Thoracic aorta (tissue), 2 donors: Measurements from ENCODE around the gene KRT80. TPM values are rescaled to one million over a fixed set of nuclear protein-coding genes. Genes with fewer than 3 reads are reported as not detected.

Experiments used
- ATAC-seq: fragments of 150-250 bp; one replicate; pipeline ENCODE4 v1.8.0; 2017; ENCODE audit warnings: low read depth; ENCODE audit not compliant: insufficient number of reproducible peaks, low FRiP score
- DNase-seq: peaks from one replicate; pipeline ENCODE4 v3.0.0-alpha.2; 2020; ENCODE audit warnings: low spot score
- H3K27ac ChIP-seq, 2 donors: fragments of 200-600 bp; sonication (generic); 1 replicate in 1 of 2; 2 replicates in 1 of 2; pipeline ENCODE4 v1.5.1; 2016; ENCODE audit warnings: mild to moderate bottlenecking in 2 of 2, moderate library complexity in 2 of 2
- H3K27me3 ChIP-seq: fragments of 200-600 bp; sonication (generic); replicated peaks from 2 replicates; pipeline ENCODE4 v1.6.0; 2016; ENCODE audit warnings: mild to moderate bottlenecking; ENCODE audit not compliant: insufficient read depth
- H3K36me3 ChIP-seq: fragments of 200-600 bp; sonication (generic); one replicate; pipeline ENCODE4 v1.5.1; 2016
- H3K4me1 ChIP-seq, 2 donors: fragments of 200-600 bp; sonication (generic); 1 replicate in 1 of 2; 2 replicates in 1 of 2; pipeline versions ENCODE4 v1.5.1 to v1.6.0; 2016; ENCODE audit warnings: low read depth in 2 of 2, mild to moderate bottlenecking in 1 of 2; ENCODE audit not compliant: control insufficient read depth in 1 of 2
- H3K4me3 ChIP-seq: fragments of 200-600 bp; sonication (generic); 2 replicates; pipeline ENCODE4 v1.5.1; 2016; ENCODE audit warnings: mild to moderate bottlenecking
- H3K9me3 ChIP-seq: fragments of 200-600 bp; sonication (generic); 2 replicates; pipeline ENCODE4 v1.5.1; 2016
- total RNA-seq, 2 donors: library from RNA; depleted of rRNA; stranded (reverse); fragments of >200 nt; gene quantifications; one replicate each; pipeline versions ENCODE4 v1.1.0 to v1.2.3, GENCODE V29; 2016
- TF ChIP-seq, protein P1 (sequence below): fragments of 200-600 bp; sonication (generic); IDR thresholded peaks from one replicate; pipeline ENCODE4 v1.5.1; 2019; ENCODE audit warnings: antibody characterized with exemption

KRT80 gene
- total RNA-seq, 2 donors from 2014 or later, result 0.21 to 0.41 TPM

DNA sequence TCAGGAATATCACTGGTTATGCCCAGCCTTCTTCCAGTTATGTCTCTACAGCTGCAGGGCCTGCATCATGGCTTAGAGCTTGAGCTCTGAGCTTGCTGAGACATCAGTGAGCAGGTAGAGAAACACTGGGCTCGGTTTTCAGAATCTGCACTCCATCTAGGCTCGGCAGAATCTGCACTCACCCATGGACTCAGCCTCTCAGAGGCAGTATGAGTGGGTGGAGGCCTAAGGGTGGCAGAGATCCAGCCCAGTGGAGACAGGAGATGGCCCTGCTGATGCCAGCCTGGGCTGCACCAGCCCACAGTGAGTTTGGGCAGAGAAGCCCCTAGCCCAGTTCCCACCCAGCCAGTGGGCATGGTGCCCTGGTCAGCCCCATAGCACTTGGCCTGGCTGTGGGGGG is 12.8 kb downstream of the KRT80 start:
- TF ChIP-seq, protein P1, sequence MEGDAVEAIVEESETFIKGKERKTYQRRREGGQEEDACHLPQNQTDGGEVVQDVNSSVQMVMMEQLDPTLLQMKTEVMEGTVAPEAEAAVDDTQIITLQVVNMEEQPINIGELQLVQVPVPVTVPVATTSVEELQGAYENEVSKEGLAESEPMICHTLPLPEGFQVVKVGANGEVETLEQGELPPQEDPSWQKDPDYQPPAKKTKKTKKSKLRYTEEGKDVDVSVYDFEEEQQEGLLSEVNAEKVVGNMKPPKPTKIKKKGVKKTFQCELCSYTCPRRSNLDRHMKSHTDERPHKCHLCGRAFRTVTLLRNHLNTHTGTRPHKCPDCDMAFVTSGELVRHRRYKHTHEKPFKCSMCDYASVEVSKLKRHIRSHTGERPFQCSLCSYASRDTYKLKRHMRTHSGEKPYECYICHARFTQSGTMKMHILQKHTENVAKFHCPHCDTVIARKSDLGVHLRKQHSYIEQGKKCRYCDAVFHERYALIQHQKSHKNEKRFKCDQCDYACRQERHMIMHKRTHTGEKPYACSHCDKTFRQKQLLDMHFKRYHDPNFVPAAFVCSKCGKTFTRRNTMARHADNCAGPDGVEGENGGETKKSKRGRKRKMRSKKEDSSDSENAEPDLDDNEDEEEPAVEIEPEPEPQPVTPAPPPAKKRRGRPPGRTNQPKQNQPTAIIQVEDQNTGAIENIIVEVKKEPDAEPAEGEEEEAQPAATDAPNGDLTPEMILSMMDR, result no peak
- peak overlapping the region; percentile 14 to 43 for H3K27ac ChIP-seq
- no peaks in the 10 kb centered on the region for H3K9me3 ChIP-seq

DNA sequence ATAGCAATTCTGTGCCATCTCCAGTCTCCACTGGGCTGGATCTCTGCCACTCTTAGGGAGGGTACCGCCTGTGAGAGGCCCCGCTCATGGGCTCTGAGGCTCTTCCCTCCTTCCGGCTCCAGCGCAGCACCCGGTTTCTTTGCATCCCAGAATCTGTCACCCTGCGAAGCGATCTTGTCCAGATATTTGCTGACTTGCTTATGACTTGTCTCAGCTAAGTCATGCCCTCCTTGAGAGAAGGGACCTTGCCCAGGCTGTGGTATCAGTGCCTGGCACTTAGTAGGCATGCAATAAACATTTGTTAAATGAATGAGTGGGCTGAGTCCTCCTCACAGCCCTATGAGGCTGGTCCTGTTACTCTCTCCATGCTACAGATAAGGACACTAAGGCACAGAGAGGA is 13.4 kb downstream of the KRT80 start:
- H3K27ac ChIP-seq, result peak overlapping the region; percentile 14 to 46
- H3K4me3 ChIP-seq, result no peak overlapping the region
- H3K4me1 ChIP-seq, result peaks cover 6 to 29% of the 10 kb centered on the region in 2 donors
- H3K27me3 ChIP-seq, result no peaks in the 10 kb centered on the region
- DNase-seq (no peak), ATAC-seq (no peak)
- no peaks in the 10 kb centered on the region for H3K9me3 ChIP-seq
- TF ChIP-seq, protein P1, result no peak
- H3K36me3 ChIP-seq, result no peaks in the 10 kb centered on the region

More for the DNA sequence above, 12.8 kb downstream of the KRT80 start:
- ATAC-seq (no peak), DNase-seq (no peak)
- no peaks in the 10 kb centered on the region for H3K36me3 ChIP-seq
- no peak overlapping the region for H3K4me3 ChIP-seq
- peaks cover 6 to 31% of the 10 kb centered on the region in 2 donors for H3K4me1 ChIP-seq
- H3K27me3 ChIP-seq, result no peaks in the 10 kb centered on the region

DNA sequence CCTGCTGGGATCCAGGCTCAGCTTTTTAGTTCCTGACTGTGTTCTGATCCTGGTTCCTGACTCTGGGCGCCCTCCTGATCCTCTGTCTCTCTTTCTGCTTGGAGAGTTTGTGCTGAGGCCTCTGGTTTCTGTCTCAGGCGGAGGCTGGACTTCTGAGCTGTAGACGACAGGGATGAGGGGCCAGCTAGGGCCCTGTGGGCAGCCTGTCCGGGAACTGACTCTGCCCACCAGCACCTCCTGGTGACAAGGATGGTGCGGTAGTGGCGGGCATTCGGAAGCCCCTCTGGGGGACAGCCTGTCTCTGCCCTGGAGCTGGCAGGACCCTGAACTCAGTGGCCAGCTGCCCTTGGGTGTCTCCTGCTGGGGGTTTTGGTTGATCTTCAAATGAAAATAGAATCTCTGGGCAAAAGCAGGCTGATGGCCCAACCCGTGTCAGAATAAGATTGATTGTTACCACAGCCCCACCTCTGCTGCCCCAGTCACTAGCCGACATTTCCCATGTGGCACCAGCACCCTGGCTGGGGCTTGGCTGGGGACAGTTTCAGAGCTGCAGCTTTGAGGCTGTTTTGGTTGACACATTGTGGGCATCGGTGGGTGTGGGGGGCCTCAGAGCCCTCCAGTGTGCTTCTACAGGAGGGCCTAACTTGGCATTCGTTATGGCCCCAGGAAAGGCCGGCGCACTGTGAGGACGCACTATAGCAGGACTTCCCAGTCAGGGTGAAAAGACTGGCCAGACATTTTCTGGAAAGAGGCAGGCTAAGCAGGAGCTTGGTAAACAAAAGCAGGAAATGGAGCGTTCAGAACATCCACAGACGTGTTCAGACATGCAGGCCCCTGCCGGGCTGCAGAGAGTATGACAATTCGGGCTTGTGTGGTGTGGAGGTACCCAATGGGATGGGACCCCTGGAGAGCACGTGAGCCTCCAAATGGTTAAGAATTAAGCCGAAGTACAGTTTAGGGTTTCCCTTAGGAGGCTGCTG is 16.2 kb downstream of the KRT80 start:
- H3K9me3 ChIP-seq, result no peaks in the 10 kb centered on the region
- DNase-seq (no peak), ATAC-seq (peak; percentile 51)
- H3K27ac ChIP-seq, result peak overlapping the region; percentile 49 to 70
- peaks cover 6 to 25% of the 10 kb centered on the region in 2 donors for H3K4me1 ChIP-seq
- H3K27me3 ChIP-seq, result no peaks in the 10 kb centered on the region
- H3K4me3 ChIP-seq, result no peak overlapping the region
- no peaks in the 10 kb centered on the region for H3K36me3 ChIP-seq
- TF ChIP-seq, protein P1, result no peak

DNA sequence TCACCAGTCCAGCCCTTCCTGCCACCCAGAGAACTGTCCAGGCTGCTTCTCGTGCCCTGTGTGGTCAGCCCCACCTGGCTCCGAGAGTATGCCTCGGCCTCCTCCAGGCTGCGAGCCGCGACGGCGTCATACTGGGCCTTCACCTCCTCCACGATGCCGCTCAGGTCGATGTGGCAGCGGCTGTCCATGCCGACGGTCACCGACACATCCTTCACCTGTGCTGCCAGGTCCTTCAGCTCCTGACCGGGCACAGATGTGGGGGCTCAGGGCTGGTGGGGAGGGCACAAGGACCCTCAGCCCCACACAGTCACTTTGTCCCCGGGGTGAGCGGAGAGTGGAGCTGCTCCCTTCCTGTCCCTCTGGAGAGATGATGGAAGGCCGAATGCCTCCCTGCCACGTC is 18.3 kb downstream of the KRT80 start:
- TF ChIP-seq, protein P1, result no peak
- no peak for DNase-seq
- Histone ChIP-seq H3K27ac (no peak overlapping the region), H3K4me1 (peaks cover 6 to 15% of the 10 kb centered on the region in 2 donors), H3K27me3 (no peaks in the 10 kb centered on the region), H3K4me3 (no peak overlapping the region), H3K36me3 (no peaks in the 10 kb centered on the region), H3K9me3 (no peaks in the 10 kb centered on the region)
- ATAC-seq, result no peak

DNA sequence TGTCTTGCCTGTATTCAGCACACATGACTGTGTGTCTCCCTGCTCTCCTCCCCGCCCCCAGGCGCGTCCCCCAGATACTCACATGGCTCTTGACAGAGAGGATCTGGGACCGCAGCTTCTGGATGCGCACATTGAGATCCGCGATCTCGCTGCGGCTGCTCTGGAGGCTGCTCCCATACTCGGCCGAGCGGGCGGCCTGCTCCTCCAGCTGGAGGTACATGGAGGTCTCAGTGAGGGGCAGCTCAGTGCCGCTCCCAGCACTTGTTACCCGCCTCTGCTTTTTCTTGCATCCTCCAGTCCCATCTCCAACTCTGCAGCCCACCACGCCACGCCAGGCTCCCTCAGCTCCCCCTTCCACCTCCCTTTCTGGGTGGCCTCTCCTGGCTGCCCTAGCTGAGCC is 18.9 kb downstream of the KRT80 start:
- ATAC-seq (no peak), DNase-seq (no peak)
- Histone ChIP-seq H3K27me3 (no peaks in the 10 kb centered on the region), H3K9me3 (no peaks in the 10 kb centered on the region), H3K27ac (no peak overlapping the region), H3K36me3 (no peaks in the 10 kb centered on the region), H3K4me3 (no peak overlapping the region), H3K4me1 (peaks cover 6 to 15% of the 10 kb centered on the region in 2 donors)
- TF ChIP-seq, protein P1, result no peak
